HG02642 (cell line): ENCODE data around the gene ADCY9.

ENCODE experiments used
- ATAC-seq: cut with Tn5 transposase; IDR thresholded peaks from one replicate; pipeline ENCODE4 v1.9.1; 2021; ENCODE audit warnings: mild to moderate bottlenecking; ENCODE audit not compliant: unreplicated experiment, poor library complexity

The ADCY9 gene

GRCh38 chr16:4096509-4096908 is 19.7 kb downstream of the ADCY9 start:
- ATAC-seq: no peak

GRCh38 chr16:4094127-4094773 is 22.0 kb downstream of the ADCY9 start:
- ATAC-seq: no peak

GRCh38 chr16:4093495-4094126 is 22.6 kb downstream of the ADCY9 start:
- ATAC-seq: no peak

GRCh38 chr16:4092547-4093265 is 23.5 kb downstream of the ADCY9 start:
- no peak for ATAC-seq

- ATAC-seq: no peak
These were observed 24.8 kb downstream of the ADCY9 start for GRCh38 chr16:4091240-4092012.

- no peak for ATAC-seq
These were observed 25.8 kb downstream of the ADCY9 start for GRCh38 chr16:4090351-4090851.

- ATAC-seq: no peak
These were observed 26.4 kb downstream of the ADCY9 start for GRCh38 chr16:4089811-4090301.

GRCh38 chr16:4089251-4089810 is 26.9 kb downstream of the ADCY9 start:
- no peak for ATAC-seq

GRCh38 chr16:4087990-4088577 is 28.2 kb downstream of the ADCY9 start:
- ATAC-seq: no peak

- ATAC-seq: no peak
These were observed 28.9 kb downstream of the ADCY9 start for GRCh38 chr16:4087099-4087885.

- ATAC-seq: no peak
These were observed 30.1 kb downstream of the ADCY9 start for GRCh38 chr16:4086153-4086552.

- no peak for ATAC-seq
These were observed 30.8 kb downstream of the ADCY9 start for GRCh38 chr16:4085405-4085970.

GRCh38 chr16:4083347-4083870 is 32.8 kb downstream of the ADCY9 start:
- no peak for ATAC-seq

GRCh38 chr16:4082474-4083044 is 33.7 kb downstream of the ADCY9 start:
- no peak for ATAC-seq

GRCh38 chr16:4081521-4082021 is 34.7 kb downstream of the ADCY9 start:
- ATAC-seq: no peak

GRCh38 chr16:4081047-4081446 is 35.2 kb downstream of the ADCY9 start:
- no peak for ATAC-seq

GRCh38 chr16:4077174-4077649 is 39.0 kb downstream of the ADCY9 start:
- no peak for ATAC-seq

GRCh38 chr16:4075534-4075933 is 40.7 kb downstream of the ADCY9 start:
- no peak for ATAC-seq
